ENCODE data around the gene NR3C2.
A peak's percentile ranks its signal among the peaks of the same experiment; 100 is the strongest.

NR3C2 gene

GRCh38 chr4:148434075-148434773 lies 8.0 kb downstream of the NR3C2 start:
- no peak for DNase-seq (ENCODE audit: low read depth)
- Histone ChIP-seq H3K27me3 (replicated peaks; ENCODE audit: control insufficient read depth, insufficient read depth, low read length) (no peaks in the 10 kb centered on the region), H3K36me3 (ENCODE audit: control insufficient read depth, insufficient read depth, low read length, severe bottlenecking) (no peaks in the 10 kb centered on the region), H3K4me1 (ENCODE audit: control insufficient read depth, insufficient read depth, low read length) (no peaks in the 10 kb centered on the region), H3K9me3 (ENCODE audit: control insufficient read depth, low read length) (no peaks in the 10 kb centered on the region), H3K4me3 (ENCODE audit: low read length) (no peak overlapping the region), H3K9ac (ENCODE audit: low read length) (no peak overlapping the region)

- no peak for DNase-seq (ENCODE audit: low read depth)
- no peaks in the 10 kb centered on the region for H3K9me3 ChIP-seq (ENCODE audit: control insufficient read depth, low read length)
- H3K27me3 ChIP-seq (replicated peaks; ENCODE audit: control insufficient read depth, insufficient read depth, low read length): no peaks in the 10 kb centered on the region
- no peaks in the 10 kb centered on the region for H3K36me3 ChIP-seq (ENCODE audit: control insufficient read depth, insufficient read depth, low read length, severe bottlenecking)
- H3K4me1 ChIP-seq (ENCODE audit: control insufficient read depth, insufficient read depth, low read length): no peaks in the 10 kb centered on the region
- H3K9ac ChIP-seq (ENCODE audit: low read length): no peak overlapping the region
- H3K4me3 ChIP-seq (ENCODE audit: low read length): no peak overlapping the region
Measured at GRCh38 chr4:148431401-148431800, 10.8 kb downstream of the NR3C2 start.

GRCh38 chr4:148430854-148431253 lies 11.4 kb downstream of the NR3C2 start:
- no peak for DNase-seq (ENCODE audit: low read depth)
- H3K4me3 ChIP-seq (ENCODE audit: low read length): no peak overlapping the region

GRCh38 chr4:148429206-148429605 lies 13.0 kb downstream of the NR3C2 start:
- no peak for DNase-seq (ENCODE audit: low read depth)
- H3K4me1 ChIP-seq (ENCODE audit: control insufficient read depth, insufficient read depth, low read length): no peaks in the 10 kb centered on the region
- no peaks in the 10 kb centered on the region for H3K9me3 ChIP-seq (ENCODE audit: control insufficient read depth, low read length)
- H3K36me3 ChIP-seq (ENCODE audit: control insufficient read depth, insufficient read depth, low read length, severe bottlenecking): no peaks in the 10 kb centered on the region
- no peak overlapping the region for H3K9ac ChIP-seq (ENCODE audit: low read length)
- H3K4me3 ChIP-seq (ENCODE audit: low read length): no peak overlapping the region
- H3K27me3 ChIP-seq (replicated peaks; ENCODE audit: control insufficient read depth, insufficient read depth, low read length): no peaks in the 10 kb centered on the region

More at GRCh38 chr4:148430854-148431253, 11.4 kb downstream of the NR3C2 start:
- Histone ChIP-seq H3K27me3 (replicated peaks; ENCODE audit: control insufficient read depth, insufficient read depth, low read length) (no peaks in the 10 kb centered on the region), H3K36me3 (ENCODE audit: control insufficient read depth, insufficient read depth, low read length, severe bottlenecking) (no peaks in the 10 kb centered on the region), H3K9me3 (ENCODE audit: control insufficient read depth, low read length) (no peaks in the 10 kb centered on the region), H3K9ac (ENCODE audit: low read length) (no peak overlapping the region), H3K4me1 (ENCODE audit: control insufficient read depth, insufficient read depth, low read length) (no peaks in the 10 kb centered on the region)

- H3K4me3 ChIP-seq (ENCODE audit: low read length): no peak overlapping the region
- no peaks in the 10 kb centered on the region for H3K4me1 ChIP-seq (ENCODE audit: control insufficient read depth, insufficient read depth, low read length)
- no peak for DNase-seq (ENCODE audit: low read depth)
- no peaks in the 10 kb centered on the region for H3K9me3 ChIP-seq (ENCODE audit: control insufficient read depth, low read length)
- H3K9ac ChIP-seq (ENCODE audit: low read length): no peak overlapping the region
- H3K27me3 ChIP-seq (replicated peaks; ENCODE audit: control insufficient read depth, insufficient read depth, low read length): no peaks in the 10 kb centered on the region
- no peaks in the 10 kb centered on the region for H3K36me3 ChIP-seq (ENCODE audit: control insufficient read depth, insufficient read depth, low read length, severe bottlenecking)
Measured at GRCh38 chr4:148426643-148427042, 15.6 kb downstream of the NR3C2 start.

- H3K36me3 ChIP-seq (ENCODE audit: control insufficient read depth, insufficient read depth, low read length, severe bottlenecking): no peaks in the 10 kb centered on the region
- no peak overlapping the region for H3K9ac ChIP-seq (ENCODE audit: low read length)
- H3K27me3 ChIP-seq (replicated peaks; ENCODE audit: control insufficient read depth, insufficient read depth, low read length): no peaks in the 10 kb centered on the region
- H3K4me1 ChIP-seq (ENCODE audit: control insufficient read depth, insufficient read depth, low read length): no peaks in the 10 kb centered on the region
- DNase-seq (ENCODE audit: low read depth): no peak
- no peaks in the 10 kb centered on the region for H3K9me3 ChIP-seq (ENCODE audit: control insufficient read depth, low read length)
- no peak overlapping the region for H3K4me3 ChIP-seq (ENCODE audit: low read length)
Measured at GRCh38 chr4:148425327-148426110, 16.7 kb downstream of the NR3C2 start.

GRCh38 chr4:148420397-148420796 lies 21.8 kb downstream of the NR3C2 start:
- Histone ChIP-seq H3K27me3 (replicated peaks; ENCODE audit: control insufficient read depth, insufficient read depth, low read length) (no peaks in the 10 kb centered on the region), H3K9ac (ENCODE audit: low read length) (no peak overlapping the region)

GRCh38 chr4:148415500-148415899 lies 26.7 kb downstream of the NR3C2 start:
- Histone ChIP-seq H3K9ac (ENCODE audit: low read length) (no peak overlapping the region), H3K27me3 (replicated peaks; ENCODE audit: control insufficient read depth, insufficient read depth, low read length) (no peaks in the 10 kb centered on the region), H3K4me1 (ENCODE audit: control insufficient read depth, insufficient read depth, low read length) (no peaks in the 10 kb centered on the region), H3K4me3 (ENCODE audit: low read length) (no peak overlapping the region), H3K9me3 (ENCODE audit: control insufficient read depth, low read length) (no peaks in the 10 kb centered on the region), H3K36me3 (ENCODE audit: control insufficient read depth, insufficient read depth, low read length, severe bottlenecking) (no peaks in the 10 kb centered on the region)
- DNase-seq (ENCODE audit: low read depth): peak; percentile 25

More at GRCh38 chr4:148420397-148420796, 21.8 kb downstream of the NR3C2 start:
- no peak for DNase-seq (ENCODE audit: low read depth)
- Histone ChIP-seq H3K36me3 (ENCODE audit: control insufficient read depth, insufficient read depth, low read length, severe bottlenecking) (no peaks in the 10 kb centered on the region), H3K4me1 (ENCODE audit: control insufficient read depth, insufficient read depth, low read length) (no peaks in the 10 kb centered on the region), H3K9me3 (ENCODE audit: control insufficient read depth, low read length) (no peaks in the 10 kb centered on the region), H3K4me3 (ENCODE audit: low read length) (no peak overlapping the region)

GRCh38 chr4:148412460-148412994 lies 29.7 kb downstream of the NR3C2 start:
- H3K4me3 ChIP-seq (ENCODE audit: low read length): no peak overlapping the region
- no peaks in the 10 kb centered on the region for H3K27me3 ChIP-seq (replicated peaks; ENCODE audit: control insufficient read depth, insufficient read depth, low read length)
- no peak for DNase-seq (ENCODE audit: low read depth)
- H3K9ac ChIP-seq (ENCODE audit: low read length): no peak overlapping the region
- no peaks in the 10 kb centered on the region for H3K4me1 ChIP-seq (ENCODE audit: control insufficient read depth, insufficient read depth, low read length)
- no peaks in the 10 kb centered on the region for H3K9me3 ChIP-seq (ENCODE audit: control insufficient read depth, low read length)
- no peaks in the 10 kb centered on the region for H3K36me3 ChIP-seq (ENCODE audit: control insufficient read depth, insufficient read depth, low read length, severe bottlenecking)

- no peak for DNase-seq (ENCODE audit: low read depth)
- no peaks in the 10 kb centered on the region for H3K27me3 ChIP-seq (replicated peaks; ENCODE audit: control insufficient read depth, insufficient read depth, low read length)
- H3K4me3 ChIP-seq (ENCODE audit: low read length): no peak overlapping the region
- H3K4me1 ChIP-seq (ENCODE audit: control insufficient read depth, insufficient read depth, low read length): no peaks in the 10 kb centered on the region
- H3K36me3 ChIP-seq (ENCODE audit: control insufficient read depth, insufficient read depth, low read length, severe bottlenecking): no peaks in the 10 kb centered on the region
- no peaks in the 10 kb centered on the region for H3K9me3 ChIP-seq (ENCODE audit: control insufficient read depth, low read length)
- H3K9ac ChIP-seq (ENCODE audit: low read length): no peak overlapping the region
Measured at GRCh38 chr4:148405161-148405893, 36.9 kb downstream of the NR3C2 start.

GRCh38 chr4:148398988-148399387 lies 43.2 kb downstream of the NR3C2 start:
- DNase-seq (ENCODE audit: low read depth): no peak
- no peaks in the 10 kb centered on the region for H3K36me3 ChIP-seq (ENCODE audit: control insufficient read depth, insufficient read depth, low read length, severe bottlenecking)
- H3K9ac ChIP-seq (ENCODE audit: low read length): no peak overlapping the region
- no peaks in the 10 kb centered on the region for H3K27me3 ChIP-seq (replicated peaks; ENCODE audit: control insufficient read depth, insufficient read depth, low read length)
- no peaks in the 10 kb centered on the region for H3K4me1 ChIP-seq (ENCODE audit: control insufficient read depth, insufficient read depth, low read length)
- H3K4me3 ChIP-seq (ENCODE audit: low read length): no peak overlapping the region
- H3K9me3 ChIP-seq (ENCODE audit: control insufficient read depth, low read length): no peaks in the 10 kb centered on the region

All from adipocyte (in vitro differentiated cells).